ACHN (cell line): ENCODE measurements around the gene LEKR1.

Source experiments
- DNase-seq: peaks from one replicate; pipeline ENCODE4 v3.0.0-alpha.2; 2015
- in situ Hi-C: cut with HindIII; loops from 2 replicates; pipeline ENCODE4 v1.10.0; 2017; ENCODE audit warnings: low sequenced_read_pairs, low pct_ligation_motif_present, low pct_unique_long_range_greater_than_20kb

The LEKR1 gene

GRCh38 chr3:156825795-156826143, 384 bp upstream of the LEKR1 start:
- no peak for DNase-seq
- in situ Hi-C loops, result no loop called here

GRCh38 chr3:156826896-156827882, 1.0 kb downstream of the LEKR1 start:
- in situ Hi-C loops, result no loop called here
- DNase-seq, result peak; percentile 16

- in situ Hi-C loops, result no loop called here
- no peak for DNase-seq
Measured at GRCh38 chr3:156831006-156831405, 4.9 kb downstream of the LEKR1 start.

- no peak for DNase-seq
- in situ Hi-C loops, result no loop called here
Measured at GRCh38 chr3:156834435-156834834, 8.3 kb downstream of the LEKR1 start.

- in situ Hi-C loops, result no loop called here
- DNase-seq, result no peak
Measured at GRCh38 chr3:156834962-156835535, 8.9 kb downstream of the LEKR1 start.

- in situ Hi-C loops, result no loop called here
- DNase-seq, result no peak
Measured at GRCh38 chr3:156836701-156837100, 10.5 kb downstream of the LEKR1 start.

- DNase-seq, result no peak
- in situ Hi-C loops, result no loop called here
Measured at GRCh38 chr3:156837115-156837514, 11.0 kb downstream of the LEKR1 start.

- DNase-seq, result no peak
- in situ Hi-C loops, result no loop called here
Measured at GRCh38 chr3:156838035-156838434, 11.9 kb downstream of the LEKR1 start.

- in situ Hi-C loops, result no loop called here
- DNase-seq, result no peak
Measured at GRCh38 chr3:156840826-156841689, 14.9 kb downstream of the LEKR1 start.

GRCh38 chr3:156843071-156843808, 17.1 kb downstream of the LEKR1 start:
- DNase-seq, result no peak
- in situ Hi-C loops, result no loop called here

- in situ Hi-C loops, result no loop called here
- no peak for DNase-seq
Measured at GRCh38 chr3:156847752-156848448, 21.7 kb downstream of the LEKR1 start.

- in situ Hi-C loops, result no loop called here
- no peak for DNase-seq
Measured at GRCh38 chr3:156859578-156859977, 33.4 kb downstream of the LEKR1 start.

GRCh38 chr3:156860873-156861272, 34.7 kb downstream of the LEKR1 start:
- no peak for DNase-seq
- in situ Hi-C loops, result no loop called here

GRCh38 chr3:156862338-156862737, 36.2 kb downstream of the LEKR1 start:
- DNase-seq, result no peak
- in situ Hi-C loops, result no loop called here

GRCh38 chr3:156865732-156866131, 39.6 kb downstream of the LEKR1 start:
- no peak for DNase-seq
- in situ Hi-C loops, result no loop called here

- in situ Hi-C loops, result no loop called here
- no peak for DNase-seq
Measured at GRCh38 chr3:156867174-156867573, 41.0 kb downstream of the LEKR1 start.

GRCh38 chr3:156867920-156868319, 41.8 kb downstream of the LEKR1 start:
- in situ Hi-C loops, result no loop called here
- no peak for DNase-seq

GRCh38 chr3:156873906-156874305, 47.8 kb downstream of the LEKR1 start:
- no peak for DNase-seq
- in situ Hi-C loops, result no loop called here
